Right lobe of liver (tissue), 6 donors: ENCODE measurements around the gene AMBRA1. TPM values are rescaled to one million over a fixed set of nuclear protein-coding genes. Genes with fewer than 3 reads are reported as not detected.

Source experiments
- ATAC-seq, 4 donors: fragments of 200-7000 bp; cut with Tn5 transposase; one replicate each; pipeline ENCODE4 v1.9.1; 2020; ENCODE audit warnings: mild to moderate bottlenecking in 4 of 4, moderate library complexity in 4 of 4
- DNase-seq, 3 donors: peaks; one replicate each; pipeline ENCODE4 v3.0.0-alpha.2; 2020
- H3K27ac ChIP-seq, 3 donors: fragments of 200-600 bp; one replicate each; pipeline ENCODE4 v1.8.0; 2022
- H3K27me3 ChIP-seq, 2 donors: fragments of 200-600 bp; one replicate each; pipeline ENCODE4 v1.8.0; 2022
- H3K36me3 ChIP-seq, 4 donors: fragments of 200-600 bp; sonication (generic) in 1 of 4; one replicate each; pipeline versions ENCODE4 v1.5.1 to v1.8.0; 2017 to 2022; ENCODE audit warnings: control low read depth in 1 of 4
- H3K4me1 ChIP-seq, 4 donors: fragments of 200-600 bp; sonication (generic) in 1 of 4; one replicate each; pipeline versions ENCODE4 v1.5.1 to v1.8.0; 2017 to 2022; ENCODE audit warnings: control low read depth in 1 of 4
- H3K4me3 ChIP-seq, 3 donors: fragments of 200-600 bp; one replicate each; pipeline ENCODE4 v1.8.0; 2022
- H3K9me3 ChIP-seq, 4 donors: fragments of 200-600 bp; sonication (generic) in 1 of 4; one replicate each; pipeline versions ENCODE4 v1.5.1 to v1.8.0; 2017 to 2022; ENCODE audit warnings: control low read depth in 1 of 4
- POLR2A ChIP-seq: fragments of 450-650 bp; IDR thresholded peaks from one replicate; pipeline ENCODE4 v1.6.1; 2017; ENCODE audit warnings: antibody characterized with exemption, mild to moderate bottlenecking
- WGBS: methylation state at CpG from one replicate; pipeline ENCODE4 v1.1.6; 2018; ENCODE audit warnings: low coverage, low lambda C conversion rate; ENCODE audit not compliant: insufficient coverage; ENCODE audit errors: missing lambda C conversion rate; 5-methylcytosine and 5-hydroxymethylcytosine counted together
- intact Hi-C, 2 donors: fragments of 100-400 bp; cut with DNase I; formaldehyde crosslinking; loops; one replicate each; pipeline versions ENCODE4 v1.11.2 to v1.14.1; 2022
- total RNA-seq, 6 experiments: library from RNA; depleted of rRNA in 2 of 6; stranded (reverse); fragments of >200 nt in 2 of 6; fragmentation: NEBNext Ultra II Directional in 3 of 6; extraction: Animal tissue kit (Norgen Biotek cat#: 25700) in 3 of 6; gene quantifications; one replicate each; pipeline versions ENCODE4 v1.1.0 to v1.2.4, GENCODE V29; 2016 to 2023
- TF ChIP-seq, protein P1 (sequence below), 4 donors: fragments of 200-600 bp in 3 of 4; fragments of 450-650 bp in 1 of 4; IDR thresholded peaks; one replicate each; pipeline versions ENCODE4 v1.5.1 to v1.8.0; 2016 to 2022; ENCODE audit warnings: antibody characterized with exemption in 4 of 4, mild to moderate bottlenecking in 2 of 4
- donor health status: DM: no; HTN: yes; CAD: no.
- donor health status: DM: no; HTN: no; CAD: no.
- donor health status: DM: no; HTN: no; CAD: no.
- donor health status: DM: no; HTN: yes; CAD: no.
- donor health status: DM: no; HTN: yes; CAD: no.

AMBRA1 gene
- total RNA-seq, 6 experiments from 2014 or later: 11.0 to 15.7 (median 13.6) TPM

DNA sequence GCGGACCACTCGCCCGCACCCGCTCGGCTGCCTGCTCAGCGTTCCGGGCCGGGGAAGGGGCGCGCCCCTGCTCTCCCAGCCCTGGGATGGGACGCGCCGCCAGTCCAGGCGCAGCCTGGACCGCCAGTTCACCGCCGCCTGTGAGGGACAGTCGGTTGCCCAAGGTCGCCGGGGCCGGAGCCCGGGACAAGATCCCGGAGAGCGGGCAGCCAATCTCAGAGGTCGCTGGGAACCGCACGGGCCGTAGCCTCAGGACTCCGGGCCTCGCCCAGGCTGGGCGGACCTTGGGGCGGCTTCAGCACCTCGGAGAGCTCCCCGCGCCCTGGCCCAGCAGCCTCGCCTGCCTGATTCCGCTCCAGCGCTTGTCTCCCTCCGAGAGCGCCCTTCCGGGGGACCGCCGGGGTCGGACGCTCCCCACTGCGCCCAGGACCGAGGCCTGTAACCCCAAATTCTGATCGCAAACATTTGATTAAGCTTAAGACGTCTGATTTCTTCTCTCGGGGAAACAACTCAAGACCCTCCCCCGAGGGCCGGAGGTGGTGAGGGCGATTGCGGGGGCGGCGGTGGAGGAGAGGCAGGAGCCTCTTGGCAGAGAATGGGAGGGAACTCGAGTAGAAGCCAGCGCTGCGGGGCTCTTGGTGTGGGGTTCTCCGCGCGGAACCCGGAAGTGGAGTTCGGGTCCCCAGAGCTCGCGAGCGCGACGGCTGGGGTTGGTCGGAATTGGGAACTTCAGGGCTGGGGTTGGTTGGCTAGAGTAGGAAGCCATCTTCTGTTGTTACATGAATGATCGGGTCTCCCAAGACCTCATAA, 201.2 kb downstream of the AMBRA1 start:
- H3K36me3 ChIP-seq: peaks cover 0 to 5% (median 2%) of the 10 kb centered on the region in 4 donors
- peaks cover 7 to 15% of the 10 kb centered on the region in 2 donors for H3K27me3 ChIP-seq
- peaks cover 0 to 35% (median 3%) of the 10 kb centered on the region in 4 donors for H3K4me1 ChIP-seq
- peak; percentile 89 to 94 (median 94) for DNase-seq
- ATAC-seq: peak; percentile 94 to 96 (median 95)
- H3K9me3 ChIP-seq: no peaks in the 10 kb centered on the region
- no peak for TF ChIP-seq POLR2A
- intact Hi-C loops: no loop called here
- WGBS: 13% methylated on average over 25 of the region's 71 CpGs
- peak overlapping the region; percentile 9 to 40 (median 16) for H3K4me3 ChIP-seq
- H3K27ac ChIP-seq: no peak overlapping the region

DNA sequence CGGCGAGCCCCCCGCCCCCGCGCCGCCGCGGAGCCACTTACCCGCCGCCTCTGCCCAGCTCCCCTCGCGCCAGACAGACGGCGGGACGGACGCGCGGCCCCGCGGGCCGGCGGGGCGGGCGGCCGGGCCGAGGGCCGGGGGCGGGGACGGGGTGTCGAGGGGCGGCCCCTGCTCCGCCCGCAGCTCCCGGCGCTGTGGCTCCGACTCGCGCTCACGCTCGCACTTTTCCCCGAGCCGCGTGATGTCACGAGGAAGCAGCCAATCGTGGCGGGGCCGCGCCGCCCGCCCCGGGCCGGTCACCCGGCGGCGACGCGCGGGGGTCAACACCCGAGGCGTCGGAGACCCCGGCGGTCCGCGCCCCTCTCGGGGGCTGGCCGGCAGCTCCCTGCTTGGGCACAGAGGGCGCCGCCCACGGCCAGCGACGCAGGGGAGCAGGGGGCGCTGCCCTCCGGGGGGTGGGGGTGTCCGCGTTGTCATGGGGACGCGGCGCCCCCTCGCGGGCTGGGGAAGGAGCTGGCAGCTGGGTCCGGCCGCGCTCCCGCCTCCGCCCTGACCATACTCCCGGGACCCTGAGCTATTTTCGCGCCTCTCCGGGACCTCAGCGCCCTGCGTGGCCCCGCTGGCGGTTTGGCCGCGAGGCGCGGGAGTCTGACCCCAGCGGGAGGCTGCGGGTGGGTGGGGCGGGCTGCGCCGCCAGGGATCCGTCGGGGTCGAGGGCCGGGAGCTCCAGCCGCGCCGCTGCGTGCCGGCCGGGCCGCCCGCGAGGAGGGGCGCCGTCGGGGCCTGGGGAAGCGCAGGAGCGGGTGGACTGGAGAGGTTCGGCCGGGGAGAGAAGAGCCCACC, 202.0 kb downstream of the AMBRA1 start, which contains the start of gene CHRM4:
CHRM4 (minus strand) TSS at position 199 of the 843 bp plus-strand sequence. CDS start 5,219 bp downstream, outside the sequence.
- DNase-seq: peak in 1 of 3 donors; percentile 45

DNA sequence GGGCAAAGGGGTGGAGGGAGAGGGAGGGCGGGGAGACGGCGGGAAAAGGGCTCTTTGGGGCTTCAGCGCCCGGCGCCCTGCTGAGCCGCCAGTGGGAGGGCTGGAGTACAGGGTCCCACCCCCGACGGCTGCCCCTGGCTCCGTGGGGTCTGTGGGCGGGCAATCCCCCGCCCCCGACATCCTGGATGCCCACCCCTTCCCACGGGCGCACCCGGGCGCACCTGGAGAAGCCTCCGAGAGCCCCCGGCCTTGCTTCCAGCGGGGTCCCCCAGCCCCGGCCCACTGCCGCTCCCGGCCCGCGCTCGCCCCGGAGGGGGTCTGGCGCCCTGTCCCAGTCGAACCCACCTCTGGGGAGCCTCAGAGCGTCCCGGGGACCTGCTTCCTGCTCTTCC, 202.6 kb downstream of the AMBRA1 start:
- 0% methylated on average over 6 of the region's 31 CpGs for WGBS

More for the DNA sequence above, 202.0 kb downstream of the AMBRA1 start, which contains the start of gene CHRM4:
- H3K9me3 ChIP-seq: no peaks in the 10 kb centered on the region
- no peak within 1 kb of the TSS for H3K27ac ChIP-seq
- peaks cover 0 to 35% (median 3%) of the 10 kb centered on the region in 4 donors for H3K4me1 ChIP-seq
- peak within 1 kb of the TSS; percentile 9 to 40 (median 20) for H3K4me3 ChIP-seq
- TF ChIP-seq POLR2A: no peak
- TF ChIP-seq, protein P1, sequence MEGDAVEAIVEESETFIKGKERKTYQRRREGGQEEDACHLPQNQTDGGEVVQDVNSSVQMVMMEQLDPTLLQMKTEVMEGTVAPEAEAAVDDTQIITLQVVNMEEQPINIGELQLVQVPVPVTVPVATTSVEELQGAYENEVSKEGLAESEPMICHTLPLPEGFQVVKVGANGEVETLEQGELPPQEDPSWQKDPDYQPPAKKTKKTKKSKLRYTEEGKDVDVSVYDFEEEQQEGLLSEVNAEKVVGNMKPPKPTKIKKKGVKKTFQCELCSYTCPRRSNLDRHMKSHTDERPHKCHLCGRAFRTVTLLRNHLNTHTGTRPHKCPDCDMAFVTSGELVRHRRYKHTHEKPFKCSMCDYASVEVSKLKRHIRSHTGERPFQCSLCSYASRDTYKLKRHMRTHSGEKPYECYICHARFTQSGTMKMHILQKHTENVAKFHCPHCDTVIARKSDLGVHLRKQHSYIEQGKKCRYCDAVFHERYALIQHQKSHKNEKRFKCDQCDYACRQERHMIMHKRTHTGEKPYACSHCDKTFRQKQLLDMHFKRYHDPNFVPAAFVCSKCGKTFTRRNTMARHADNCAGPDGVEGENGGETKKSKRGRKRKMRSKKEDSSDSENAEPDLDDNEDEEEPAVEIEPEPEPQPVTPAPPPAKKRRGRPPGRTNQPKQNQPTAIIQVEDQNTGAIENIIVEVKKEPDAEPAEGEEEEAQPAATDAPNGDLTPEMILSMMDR (IDR thresholded peaks at IDR 0.05): no peak
- WGBS: 0% methylated on average over 19 of the region's 123 CpGs
- no peaks in the 10 kb centered on the region for H3K36me3 ChIP-seq
- ATAC-seq: no peak
- H3K27me3 ChIP-seq: peaks cover 7 to 15% of the 10 kb centered on the region in 2 donors
- intact Hi-C loops: no loop called here

DNA sequence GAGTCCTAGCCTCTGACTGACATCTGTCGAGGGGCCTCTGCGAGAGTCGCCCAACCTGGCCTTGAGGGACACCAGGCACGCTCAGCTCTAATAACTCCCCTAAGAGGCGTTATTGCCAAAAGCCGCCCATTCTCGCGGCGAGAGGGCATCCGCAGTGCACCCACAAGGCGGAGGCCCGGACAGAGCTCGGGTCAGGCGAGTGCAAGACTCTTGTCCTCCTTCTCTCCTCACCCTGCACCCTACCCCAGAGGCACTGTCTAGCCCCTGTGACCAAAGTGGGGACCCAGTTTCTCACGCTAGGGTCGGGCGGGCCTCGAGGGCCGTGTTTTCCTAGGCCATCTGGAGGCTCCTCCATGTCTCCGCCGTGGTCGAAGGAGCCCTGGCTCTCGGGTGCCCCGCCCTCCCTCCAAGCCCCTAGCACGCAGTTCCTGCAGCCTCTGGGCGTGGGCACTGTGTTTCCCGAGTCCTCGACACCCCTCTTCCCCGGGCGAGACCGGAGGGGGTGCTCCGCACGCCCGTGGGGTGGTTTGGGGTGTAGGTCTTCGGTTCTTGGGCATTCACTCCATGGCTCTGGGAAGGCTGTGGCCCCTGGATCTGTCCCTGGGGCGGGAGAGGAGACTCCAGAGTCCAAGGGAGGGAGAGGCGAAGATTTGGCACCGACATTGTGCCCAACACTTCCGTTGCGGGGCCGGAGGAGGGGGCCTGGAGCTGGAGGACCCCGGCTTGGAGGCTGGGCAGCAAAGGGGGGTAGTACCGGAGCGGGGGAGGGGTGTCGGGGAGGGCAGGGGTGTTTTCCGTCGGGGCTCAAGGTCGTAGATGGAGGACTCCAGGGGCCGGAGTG, 203.3 kb downstream of the AMBRA1 start:
- peaks cover 7 to 15% of the 10 kb centered on the region in 2 donors for H3K27me3 ChIP-seq
- intact Hi-C loops: no loop called here
- no peak overlapping the region for H3K4me3 ChIP-seq
- no peaks in the 10 kb centered on the region for H3K36me3 ChIP-seq
- no peaks in the 10 kb centered on the region for H3K9me3 ChIP-seq
- ATAC-seq (no peak), DNase-seq (peak in 1 of 3 donors; percentile 44)
- H3K27ac ChIP-seq: no peak overlapping the region
- TF ChIP-seq POLR2A: no peak
- TF ChIP-seq, protein P1 (IDR thresholded peaks at IDR 0.05): no peak
- H3K4me1 ChIP-seq: peaks cover 0 to 35% (median 3%) of the 10 kb centered on the region in 4 donors
- WGBS: 6% methylated on average over 13 of the region's 49 CpGs

More for the DNA sequence above, 202.6 kb downstream of the AMBRA1 start:
- Histone ChIP-seq H3K4me1 (peaks cover 0 to 35% (median 3%) of the 10 kb centered on the region in 4 donors), H3K9me3 (no peaks in the 10 kb centered on the region), H3K27ac (no peak overlapping the region), H3K36me3 (no peaks in the 10 kb centered on the region), H3K27me3 (peaks cover 7 to 15% of the 10 kb centered on the region in 2 donors), H3K4me3 (peak overlapping the region in 1 of 3 donors; percentile 40)
- intact Hi-C loops: no loop called here
- ATAC-seq (no peak), DNase-seq (peak in 1 of 3 donors; percentile 39)
- no peak for TF ChIP-seq POLR2A
- TF ChIP-seq, protein P1 (IDR thresholded peaks at IDR 0.05): no peak
